IMR-90 (cell line): ENCODE measurements around the gene KLHL7. TPM values are rescaled to one million over a fixed set of nuclear protein-coding genes. Genes with fewer than 3 reads are reported as not detected.
A peak's percentile ranks its signal among the peaks of the same experiment; 100 is the strongest.

Experiments used
- ATAC-seq: fragments of 200-7000 bp; cut with Tn5 transposase; 2 replicates; pipeline ENCODE4 v1.9.1; 2020; ENCODE audit warnings: low read depth, mild to moderate bottlenecking, moderate library complexity
- BruUV-seq: library from RNA; stranded (reverse); fragments of 400-500 nt; replicated peaks from 2 replicates; lab custom pipeline; 2021; lab: Mats Ljungman, UMichigan
- CTCF ChIA-PET: fragments of 300-600 bp; formaldehyde crosslinking; extraction: SDS; loops from one replicate; lab custom pipeline; 2021; ENCODE audit warnings: antibody characterized with exemption; lab: Yijun Ruan, JAX
- POLR2A ChIA-PET: fragments of 300-600 bp; sonication (Branson Sonifier 250); formaldehyde crosslinking; loops from one replicate; lab custom pipeline; 2022; ENCODE audit warnings: antibody characterized with exemption; ENCODE audit not compliant: unreplicated experiment; lab: Charles Lee
- DNase-seq: peaks from one replicate; pipeline ENCODE4 v3.0.0; 2013
- H2AFZ ChIP-seq: replicated peaks from 2 replicates; pipeline ENCODE3; 2013; ENCODE audit warnings: low read length, mild to moderate bottlenecking; ENCODE audit not compliant: poor library complexity
- H2AK5ac ChIP-seq: 2 replicates; pipeline ENCODE4 v1.6.1; 2013; ENCODE audit warnings: low read depth, low read length, inconsistent platforms
- H2AK9ac ChIP-seq: replicated peaks from 2 replicates; pipeline ENCODE3; 2013; ENCODE audit warnings: mild to moderate bottlenecking, low read depth, low read length, moderate library complexity; ENCODE audit not compliant: poor library complexity
- H2BK120ac ChIP-seq: 2 replicates; pipeline ENCODE4 v1.6.1; 2013; ENCODE audit warnings: low read depth, low read length, inconsistent platforms
- H2BK15ac ChIP-seq: 3 replicates; pipeline ENCODE4 v1.6.1; 2013; ENCODE audit warnings: low read depth, low read length, inconsistent platforms
- H2BK20ac ChIP-seq: 2 replicates; pipeline ENCODE4 v1.6.1; 2013; ENCODE audit warnings: low read depth, mild to moderate bottlenecking, inconsistent platforms, low read length, moderate library complexity
- H2BK5ac ChIP-seq: 2 replicates; pipeline ENCODE4 v1.6.1; 2013; ENCODE audit warnings: mild to moderate bottlenecking, low read depth, low read length, inconsistent platforms; ENCODE audit not compliant: poor library complexity, severe bottlenecking
- H3K14ac ChIP-seq: replicated peaks from 2 replicates; pipeline ENCODE4 v1.6.1; 2013; ENCODE audit warnings: low read depth, low read length, inconsistent platforms
- H3K18ac ChIP-seq: 2 replicates; pipeline ENCODE4 v1.6.1; 2013; ENCODE audit warnings: low read depth, low read length, control low read depth
- H3K23ac ChIP-seq: 2 replicates; pipeline ENCODE4 v1.6.1; 2013; ENCODE audit warnings: low read depth, low read length, inconsistent platforms
- H3K27ac ChIP-seq: 2 replicates; pipeline ENCODE4 v1.5.1; 2013; ENCODE audit warnings: mild to moderate bottlenecking, control low read depth, low read length; ENCODE audit not compliant: insufficient read depth
- H3K27me3 ChIP-seq: 2 replicates; pipeline ENCODE4 v1.6.1; 2013; ENCODE audit warnings: low read length; ENCODE audit not compliant: control insufficient read depth, insufficient read depth
- H3K36me3 ChIP-seq: 2 replicates; pipeline ENCODE4 v1.6.1; 2013; ENCODE audit warnings: low read length, mixed read lengths; ENCODE audit not compliant: control insufficient read depth, insufficient read depth
- H3K4ac ChIP-seq: 2 replicates; pipeline ENCODE4 v1.6.1; 2013; ENCODE audit warnings: low read depth, low read length, inconsistent platforms
- H3K4me1 ChIP-seq: 2 replicates; pipeline ENCODE4 v1.6.1; 2013; ENCODE audit warnings: low read length, mixed read lengths; ENCODE audit not compliant: control insufficient read depth, insufficient read depth
- H3K4me2 ChIP-seq: 2 replicates; pipeline ENCODE4 v1.6.1; 2013; ENCODE audit warnings: low read depth, mild to moderate bottlenecking, control low read depth, low read length, moderate library complexity
- H3K4me3 ChIP-seq: 2 replicates; pipeline ENCODE4 v1.5.1; 2013; ENCODE audit warnings: low read depth, mild to moderate bottlenecking, control low read depth, low read length, moderate library complexity; ENCODE audit not compliant: insufficient read depth
- H3K56ac ChIP-seq: 2 replicates; pipeline ENCODE4 v1.6.1; 2013; ENCODE audit warnings: low read length, inconsistent platforms; ENCODE audit not compliant: insufficient read depth; ENCODE audit errors: extremely low read depth
- H3K79me1 ChIP-seq, 2 experiments: 2 replicates each; pipeline ENCODE4 v1.6.1; 2013; ENCODE audit warnings: low read length in 2 of 2, inconsistent platforms in 1 of 2, low read depth in 1 of 2
- H3K9ac ChIP-seq: 2 replicates; pipeline ENCODE4 v1.6.1; 2013; ENCODE audit warnings: low read depth, low read length, control low read depth
- H3K9me1 ChIP-seq: 2 replicates; pipeline ENCODE4 v1.6.1; 2013; ENCODE audit warnings: low read length, inconsistent platforms; ENCODE audit not compliant: insufficient read depth
- H3K9me3 ChIP-seq: 2 replicates; pipeline ENCODE4 v1.6.1; 2013; ENCODE audit warnings: low read length; ENCODE audit not compliant: control insufficient read depth, insufficient read depth
- H4K20me1 ChIP-seq: 2 replicates; pipeline ENCODE4 v1.6.1; 2013; ENCODE audit warnings: low read length, inconsistent platforms; ENCODE audit not compliant: insufficient read depth
- H4K5ac ChIP-seq: 2 replicates; pipeline ENCODE4 v1.6.1; 2013; ENCODE audit warnings: mild to moderate bottlenecking, low read depth, low read length, control low read depth
- H4K8ac ChIP-seq, 2 experiments: 2 replicates each; pipeline ENCODE4 v1.6.1; 2013; ENCODE audit warnings: low read depth in 2 of 2, low read length in 2 of 2, control low read depth in 1 of 2, inconsistent platforms in 1 of 2
- H4K91ac ChIP-seq: 2 replicates; pipeline ENCODE4 v1.6.1; 2013; ENCODE audit warnings: low read depth, low read length, inconsistent platforms; ENCODE audit not compliant: insufficient read depth
- BHLHE40 ChIP-seq: fragments of 150-350 bp; IDR thresholded peaks from 2 replicates; pipeline ENCODE4 v1.6.1; 2016; ENCODE audit warnings: mild to moderate bottlenecking, low read depth, low read length
- CEBPB ChIP-seq: IDR thresholded peaks from 2 replicates; pipeline ENCODE4 v1.6.1; 2012; ENCODE audit warnings: low read depth, low read length, improper control_type of control experiment
- CHD1 ChIP-seq: IDR thresholded peaks from 2 replicates; pipeline ENCODE4 v1.6.1; 2012; ENCODE audit warnings: low read depth, low read length, improper control_type of control experiment
- ELK1 ChIP-seq: fragments of 150-350 bp; IDR thresholded peaks from 2 replicates; pipeline ENCODE4 v1.6.1; 2016; ENCODE audit warnings: low read depth, mild to moderate bottlenecking, low read length, moderate library complexity, borderline replicate concordance
- FOS ChIP-seq: fragments of 150-350 bp; IDR thresholded peaks from 2 replicates; pipeline ENCODE4 v1.6.1; 2016; ENCODE audit warnings: low read depth, low read length
- MAFK ChIP-seq: IDR thresholded peaks from 2 replicates; pipeline ENCODE4 v1.6.1; 2012; ENCODE audit warnings: low read depth, low read length, improper control_type of control experiment
- MAZ ChIP-seq: IDR thresholded peaks from 2 replicates; pipeline ENCODE4 v1.6.1; 2012; ENCODE audit warnings: low read depth, mild to moderate bottlenecking, low read length, improper control_type of control experiment, moderate library complexity, borderline replicate concordance
- MXI1 ChIP-seq: IDR thresholded peaks from 2 replicates; pipeline ENCODE4 v1.6.1; 2012; ENCODE audit warnings: low read depth, mild to moderate bottlenecking, low read length, moderate library complexity, borderline replicate concordance
- POLR2A ChIP-seq: IDR thresholded peaks from 2 replicates; pipeline ENCODE4 v1.6.1; 2012; ENCODE audit warnings: mild to moderate bottlenecking, low read depth, low read length
- RAD21 ChIP-seq: IDR thresholded peaks from 2 replicates; pipeline ENCODE4 v1.6.1; 2012; ENCODE audit warnings: low read length, improper control_type of control experiment
- RCOR1 ChIP-seq: IDR thresholded peaks from 2 replicates; pipeline ENCODE4 v1.6.1; 2012; ENCODE audit warnings: mild to moderate bottlenecking, low read length, improper control_type of control experiment; ENCODE audit not compliant: insufficient replicate concordance
- RFX5 ChIP-seq: IDR thresholded peaks from 2 replicates; pipeline ENCODE4 v1.8.0; 2012; ENCODE audit warnings: low read depth, mild to moderate bottlenecking, low read length, moderate library complexity
- SMC3 ChIP-seq: fragments of 150-350 bp; IDR thresholded peaks from 2 replicates; pipeline ENCODE4 v1.6.1; 2016; ENCODE audit warnings: low read depth, mild to moderate bottlenecking, antibody characterized with exemption, low read length, moderate library complexity
- USF2 ChIP-seq: fragments of 150-350 bp; IDR thresholded peaks from 2 replicates; pipeline ENCODE4 v1.6.1; 2017; ENCODE audit warnings: mild to moderate bottlenecking, antibody characterized with exemption, low read length, low read depth
- WGBS, 2 experiments: methylation state at CpG; one replicate each; pipeline versions ENCODE4 v1.1.5 to v1.1.7; 2013; ENCODE audit warnings: missing lambda C conversion rate in 2 of 2; ENCODE audit not compliant: insufficient read length in 1 of 2; ENCODE audit errors: extremely low coverage in 2 of 2; 5-methylcytosine and 5-hydroxymethylcytosine counted together
- dilution Hi-C: fragments of 300-500 bp; cut with HindIII; formaldehyde crosslinking; loops from one replicate; pipeline ENCODE4 v1.14.3; 2018; ENCODE audit warnings: low sequenced_read_pairs; ENCODE audit not compliant: unreplicated experiment
- in situ Hi-C: fragments of 300-500 bp; cut with MboI; formaldehyde crosslinking; loops from 3 replicates; pipeline ENCODE4 v1.14.3; 2019; ENCODE audit warnings: low sequenced_read_pairs, inconsistent platforms, mixed read lengths
- intact Hi-C: fragments of 100-400 bp; cut with micrococcal nuclease; formaldehyde crosslinking; loops from 2 replicates; pipeline ENCODE4 v1.10.0; 2022
- polyA plus RNA-seq, 3 experiments: library from polyadenylated mRNA; depleted of rRNA; stranded (reverse); fragments of >200 nt; gene quantifications; 2 replicates each; pipeline ENCODE4 v1.2.3, GENCODE V29; 2012; ENCODE audit warnings: low replicate concordance in 1 of 3
- total RNA-seq: library from RNA; depleted of rRNA; stranded (reverse); fragments of >200 nt; gene quantifications from 2 replicates; pipeline ENCODE4 v1.2.3, GENCODE V29; 2012

Gene KLHL7
- total and polyA plus RNA-seq, 2 of the 4 experiments (the other 2 are of a cell fraction): 24.6 to 29.2 TPM

DNA sequence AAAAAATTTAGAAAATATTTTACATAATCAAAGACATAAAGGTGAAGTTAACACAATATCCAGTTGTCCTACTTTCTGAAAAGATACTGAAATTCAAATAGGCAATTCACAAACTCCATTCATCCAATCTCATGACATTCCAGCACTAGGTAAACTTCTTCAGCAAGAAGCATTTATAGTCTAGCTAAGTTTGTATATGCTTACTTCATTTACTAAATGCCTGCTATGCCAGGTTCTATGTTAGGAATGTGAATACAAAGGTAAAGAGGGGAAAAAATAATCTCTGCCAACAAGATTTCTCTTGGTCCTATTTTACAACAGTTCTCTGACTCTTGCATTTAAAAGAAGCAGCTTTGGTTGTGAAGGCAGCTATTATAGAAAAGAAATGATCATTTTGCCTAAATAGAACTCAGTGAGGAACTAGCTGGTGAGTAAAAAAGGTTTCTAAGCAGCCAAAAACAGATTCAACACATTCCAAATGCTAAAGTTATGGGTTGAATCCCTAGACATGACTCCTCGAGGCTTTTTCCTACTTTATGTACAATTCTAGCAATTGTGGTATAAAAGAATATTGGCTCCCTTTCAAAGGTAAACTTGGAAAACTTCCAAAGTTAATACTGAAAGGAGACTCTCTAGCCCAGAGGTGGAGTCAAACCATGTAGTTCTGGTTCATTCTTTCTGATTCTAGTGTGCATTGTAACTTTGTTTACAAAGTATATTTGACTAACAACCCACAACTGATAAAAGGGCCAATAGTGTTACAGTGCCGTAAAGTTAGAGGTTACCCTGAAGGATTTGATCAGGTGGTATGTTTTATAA lies 30.9 kb upstream of the KLHL7 start:
- no TSS peak for BruUV-seq
- Histone ChIP-seq H3K4me2 (no peak overlapping the region), H2AFZ (no peak overlapping the region)
- TF ChIP-seq SMC3 (no peak), RAD21 (no peak), RFX5 (no peak), ELK1 (no peak), USF2 (no peak), CHD1 (no peak), FOS (no peak), MXI1 (no peak), MAZ (no peak), RCOR1 (no peak), CEBPB (no peak), MAFK (no peak), BHLHE40 (no peak), POLR2A (no peak)

More for the DNA sequence above, 30.9 kb upstream of the KLHL7 start:
- H2BK5ac ChIP-seq: no peak overlapping the region
- H2AK5ac ChIP-seq: no peak overlapping the region
- H3K27me3 ChIP-seq: no peaks in the 10 kb centered on the region
- no peaks in the 10 kb centered on the region for H3K79me1 ChIP-seq
- H3K4me1 ChIP-seq: peaks cover 5% of the 10 kb centered on the region
- H3K18ac ChIP-seq: no peak overlapping the region
- no peak overlapping the region for H2AK9ac ChIP-seq
- peaks cover 2% of the 10 kb centered on the region; the same call in 1 of the 2 replicates for H3K9me1 ChIP-seq
- no peak overlapping the region for H2BK15ac ChIP-seq
- POLR2A ChIA-PET: interaction anchor here (0.6 kb wide), 1 partner anchor 227 kb away, joined by 4 read pairs; no protein-coding TSS in a partner anchor
- H4K20me1 ChIP-seq: no peaks in the 10 kb centered on the region
- no peak overlapping the region for H3K56ac ChIP-seq
- no peak overlapping the region for H3K14ac ChIP-seq
- no peaks in the 10 kb centered on the region for H3K36me3 ChIP-seq
- CTCF ChIA-PET: no interaction called here
- dilution Hi-C loops (loop anchor here (25.0 kb wide), 1 partner anchor 512 kb away; no protein-coding TSS in a partner anchor), in situ Hi-C loops (loop anchor here (25.0 kb wide), 1 partner anchor 962 kb away; no protein-coding TSS in a partner anchor), intact Hi-C loops (loop anchor here (5.0 kb wide), 1 partner anchor 347 kb away; the partner anchor contains the start of gene IL6)
- H3K4me3 ChIP-seq: no peak overlapping the region
- no peak overlapping the region for H2BK20ac ChIP-seq
- no peak overlapping the region for H4K8ac ChIP-seq
- no peak overlapping the region for H3K9ac ChIP-seq
- H4K91ac ChIP-seq: no peak overlapping the region
- no peak overlapping the region for H3K27ac ChIP-seq
- no CpG with 5 or more reads among the region's 2 CpGs for WGBS, 2 experiments
- no peak overlapping the region for H2BK120ac ChIP-seq
- peak; percentile 53; the same call in 1 of the 2 replicates for ATAC-seq
- DNase-seq: peak; percentile 34
- H4K5ac ChIP-seq: no peak overlapping the region
- H3K4ac ChIP-seq: no peak overlapping the region
- no peak overlapping the region for H3K23ac ChIP-seq
- H3K9me3 ChIP-seq: no peaks in the 10 kb centered on the region
